DMS53 treated with DMSO at 0.1 percent for 48 hours (cell line): ENCODE data around the gene SEPTIN2.
A peak's percentile ranks its signal among the peaks of the same experiment; 100 is the strongest.
"Not testable (repeated sequence)": the region's sequence is repeated elsewhere in the genome, so short reads cannot be mapped to it uniquely, and the experiment has no call there.

ENCODE experiments used
- DNase-seq: peaks from one replicate; lab custom pipeline; 2025; ENCODE audit not compliant: unreplicated experiment; lab: John Stamatoyannopoulos, UW

SEPTIN2 gene

DNA sequence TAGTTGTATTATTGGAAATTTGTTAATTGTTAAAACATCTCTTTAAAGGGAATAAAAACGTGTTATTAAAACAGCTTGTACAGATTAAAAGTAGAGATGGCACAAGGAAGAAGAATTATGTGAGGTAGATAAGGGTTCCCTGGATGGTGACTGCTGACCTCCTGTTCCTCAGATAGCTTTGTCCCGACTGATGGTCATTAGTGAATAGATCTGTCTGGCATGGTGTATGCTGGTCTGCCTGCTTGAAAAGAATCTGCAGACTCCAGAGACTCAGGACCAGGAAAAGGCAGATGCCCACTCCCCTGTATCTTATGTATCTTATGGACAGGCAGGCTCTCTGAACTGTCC is 34.8 kb downstream of the SEPTIN2 start:
- DNase-seq, result no peak

DNA sequence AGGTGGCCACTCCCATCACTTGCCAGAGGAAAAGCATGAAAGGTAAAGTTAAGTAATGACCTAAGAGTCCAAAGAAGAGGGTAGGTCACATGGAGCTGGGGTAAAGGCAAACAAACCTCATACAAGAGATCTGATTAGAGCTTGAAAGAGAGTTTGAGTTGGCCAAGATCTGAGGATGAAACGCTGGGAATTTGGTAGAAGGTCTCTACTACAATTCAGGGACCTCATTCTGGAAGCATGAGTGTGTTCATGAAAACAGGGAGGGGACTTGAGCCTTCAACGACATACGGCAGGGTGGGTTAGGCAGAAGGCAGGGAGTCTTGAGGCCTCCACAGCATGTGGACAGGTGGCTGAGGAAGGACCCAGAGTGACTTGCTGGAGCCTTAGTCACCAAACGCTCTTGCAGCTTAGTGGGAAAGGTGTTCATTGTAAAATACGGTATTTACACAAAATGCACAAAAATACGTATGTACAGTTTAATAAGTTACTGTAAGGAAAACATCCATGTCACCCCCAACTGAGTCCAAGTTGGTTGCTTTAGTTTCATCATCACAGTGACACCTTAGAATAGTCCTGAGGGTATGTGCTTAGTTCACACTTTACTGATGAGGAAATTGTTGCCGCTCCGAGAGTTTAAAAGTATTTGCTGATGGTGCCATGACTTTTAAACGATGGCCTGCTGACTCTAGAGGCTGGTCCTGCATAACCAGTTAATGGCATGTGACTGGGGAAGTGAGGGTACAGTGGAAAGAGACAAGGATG is 35.3 kb downstream of the SEPTIN2 start:
- peak; percentile 72 for DNase-seq

DNA sequence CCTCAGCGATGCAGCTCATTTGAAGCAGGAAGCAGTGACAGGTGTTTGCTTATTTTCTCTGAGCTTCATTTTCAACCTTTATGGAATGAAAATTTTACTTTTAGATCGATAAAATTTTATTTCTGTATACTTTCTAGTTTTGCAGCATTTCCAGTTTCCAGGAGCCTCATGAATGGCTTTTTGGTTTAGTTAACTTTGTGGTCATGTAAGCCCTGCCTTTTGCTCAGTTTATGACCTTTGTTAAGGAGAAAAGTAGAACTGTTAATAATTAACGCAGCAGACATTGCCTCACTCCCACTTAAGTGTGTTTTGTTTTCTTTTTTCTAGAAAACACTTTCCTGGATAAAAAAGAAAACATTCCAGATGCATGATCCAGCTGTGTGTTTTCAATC is 35.9 kb downstream of the SEPTIN2 start:
- DNase-seq, result peak; percentile 73

DNA sequence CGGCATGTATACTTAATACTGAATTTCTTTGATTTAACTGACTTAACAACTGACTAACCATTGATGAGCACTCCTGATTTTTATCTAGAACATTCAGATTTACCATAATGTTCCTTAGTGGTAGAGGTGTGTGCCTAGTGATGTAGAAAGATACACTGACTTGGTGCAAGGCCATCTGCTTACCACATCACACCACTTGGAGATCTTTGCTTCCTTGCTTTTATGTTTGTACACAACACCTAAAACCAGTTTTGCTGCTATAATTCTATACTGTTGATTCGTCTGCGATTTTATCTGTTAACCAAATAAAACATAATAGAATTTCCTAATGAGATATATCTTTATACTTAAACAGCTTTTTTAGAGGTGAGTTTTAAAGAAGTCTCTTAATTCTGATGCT is 36.5 kb downstream of the SEPTIN2 start:
- DNase-seq, result peak; percentile 63

DNA sequence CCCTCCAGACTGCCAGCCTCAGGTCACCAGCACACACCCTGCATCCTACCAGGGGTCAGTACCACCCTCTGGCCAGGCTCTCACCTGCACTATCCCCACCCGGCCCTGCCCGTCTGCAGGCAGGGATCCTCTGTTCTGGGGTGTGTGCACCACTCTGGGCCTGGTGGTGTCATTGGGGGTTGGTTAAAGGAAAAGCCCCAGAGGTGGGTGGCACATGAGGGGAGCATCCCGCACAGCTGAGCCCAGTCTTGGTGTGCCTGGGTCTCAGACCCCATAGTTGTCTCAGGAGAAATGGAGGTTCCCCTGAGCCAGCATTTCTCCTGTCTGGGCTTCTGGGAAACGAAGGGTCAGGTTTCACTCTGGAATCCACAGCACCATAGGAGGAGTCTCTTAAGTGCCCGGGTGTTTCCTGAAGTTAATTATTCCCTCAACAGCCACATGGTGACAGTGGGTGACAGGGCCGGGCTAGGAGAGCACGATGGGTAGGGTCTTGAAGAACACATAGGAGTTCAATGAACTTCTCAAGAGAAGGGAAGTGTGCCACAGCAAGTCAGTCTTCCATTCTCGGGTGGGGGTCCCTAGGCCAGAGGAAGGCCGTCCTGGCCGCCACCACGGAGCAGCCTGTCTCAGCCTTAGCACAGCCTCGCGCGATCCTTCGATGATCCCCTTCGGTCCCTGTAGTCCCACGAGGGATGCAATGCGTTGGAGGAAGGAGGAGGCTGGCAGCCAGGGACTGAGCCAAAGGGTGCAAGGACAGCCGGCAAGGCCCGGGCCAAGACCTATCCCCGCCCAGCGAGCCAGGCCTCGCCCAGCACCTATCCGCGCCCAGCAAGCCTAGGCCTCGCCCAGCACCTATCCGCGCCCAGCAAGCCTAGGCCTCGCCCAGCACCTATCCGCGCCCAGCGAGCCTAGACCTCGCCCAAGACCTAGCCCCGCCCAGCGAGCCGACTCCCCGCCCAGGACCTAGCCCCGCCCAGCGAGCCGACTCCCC is 39.2 kb downstream of the SEPTIN2 start:
- DNase-seq, result peak; percentile 52

DNA sequence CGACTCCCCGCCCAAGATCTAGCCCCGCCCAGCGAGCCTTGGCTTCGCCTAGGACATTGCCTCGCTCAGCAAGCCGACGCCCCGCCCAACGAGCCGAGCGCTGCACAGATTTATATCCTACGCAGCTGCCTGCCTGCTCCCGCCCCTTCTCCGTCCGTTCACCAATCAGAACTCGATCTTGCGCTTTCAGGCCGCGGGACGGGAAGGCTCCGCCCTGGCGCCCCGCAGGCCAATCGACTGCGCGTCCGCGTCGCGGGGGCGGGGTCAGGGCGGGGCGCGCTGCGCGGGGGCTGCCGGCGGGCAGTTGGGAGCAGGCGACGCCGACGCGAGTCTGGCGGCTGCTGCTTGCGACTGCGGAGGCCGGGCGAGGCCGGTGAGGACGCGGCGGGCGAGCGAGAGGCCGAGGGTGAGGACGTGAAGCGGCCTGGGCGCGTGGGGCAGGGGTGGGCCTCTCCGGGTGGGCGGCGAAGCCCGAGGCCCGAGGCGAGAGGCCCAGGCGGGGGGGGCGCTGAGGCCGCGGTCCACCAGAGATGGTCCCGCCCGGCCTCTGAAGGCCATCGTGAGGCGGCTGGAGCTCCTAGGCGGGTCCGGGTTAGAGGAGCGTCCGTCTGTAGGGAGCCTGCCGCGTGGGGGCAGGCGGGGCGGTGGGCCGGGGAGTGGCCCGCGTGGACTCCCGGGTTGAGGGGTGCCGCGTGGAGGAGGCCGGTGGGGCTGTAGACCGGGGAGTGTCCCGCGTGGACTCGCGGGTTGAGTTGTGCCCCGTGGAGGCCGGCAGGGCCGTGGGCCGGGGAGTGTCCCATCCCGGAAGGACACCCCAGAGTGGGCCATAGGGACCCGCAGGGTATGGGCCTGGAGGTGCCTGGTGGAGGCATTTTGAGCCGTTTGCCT is 40.5 kb downstream of the SEPTIN2 start, which contains the start of gene FARP2:
Gene FARP2 (plus strand): TSS at position 303 of the 888 bp plus-strand sequence. CDS start 16,823 bp downstream, outside the sequence.
- DNase-seq, result peak; percentile 86

DNA sequence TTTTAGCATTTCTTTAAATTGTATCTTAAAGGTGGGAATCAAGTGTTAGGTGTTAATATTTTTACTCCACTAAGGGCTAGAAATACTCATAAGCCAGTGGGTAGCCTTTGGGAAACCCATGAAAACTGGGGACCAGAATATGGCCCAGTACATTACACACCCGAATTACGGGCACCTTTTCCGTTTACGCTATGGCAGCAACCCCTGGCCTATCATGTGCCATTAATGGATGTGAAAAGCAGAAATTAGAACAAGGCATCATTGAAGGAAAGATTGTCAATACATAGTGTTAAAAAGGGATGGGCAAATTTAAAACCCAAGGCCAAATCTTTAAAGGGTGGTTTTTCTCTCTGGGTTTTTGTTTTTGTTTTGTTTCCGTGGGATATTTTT is 41.1 kb downstream of the SEPTIN2 start:
- DNase-seq, result no peak

DNA sequence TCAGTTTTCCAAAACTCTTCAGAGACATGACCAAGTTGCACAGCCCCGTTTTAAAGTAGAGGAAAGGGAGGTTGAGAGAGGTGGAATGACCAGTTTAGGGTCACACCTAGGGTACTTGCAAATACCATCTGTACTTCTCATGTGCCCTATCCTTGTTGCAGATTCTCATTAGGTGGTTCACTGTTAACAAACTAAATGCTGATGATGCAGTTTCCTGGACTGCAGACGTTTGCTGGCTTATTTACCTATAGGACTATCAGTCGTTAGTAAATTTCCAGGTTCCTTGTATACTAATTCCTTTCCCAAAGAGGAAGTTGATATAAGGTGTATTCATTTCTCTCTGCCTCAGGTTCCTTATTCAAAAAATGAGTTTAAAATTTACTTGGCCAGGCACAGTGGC is 41.8 kb downstream of the SEPTIN2 start:
- DNase-seq, result no peak

DNA sequence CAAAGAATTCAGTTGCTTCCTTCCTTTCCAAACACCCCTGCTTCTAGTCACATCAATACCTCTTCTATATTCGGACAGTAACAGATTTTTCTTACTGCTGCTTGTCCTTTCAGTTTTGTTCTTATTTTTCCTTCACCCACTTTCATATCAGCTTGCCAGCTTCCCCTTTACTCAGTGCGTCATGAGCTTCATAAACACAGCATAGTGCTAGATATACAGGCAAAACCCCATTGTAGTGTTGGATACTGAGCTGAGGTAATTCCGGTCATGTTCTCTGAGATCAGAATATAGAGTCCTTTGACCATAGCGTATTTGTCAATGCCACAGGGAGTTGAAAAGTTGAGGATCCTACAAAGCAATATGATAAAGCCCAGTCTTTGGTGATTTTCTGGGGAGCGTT is 42.7 kb downstream of the SEPTIN2 start:
- DNase-seq, result no peak

DNA sequence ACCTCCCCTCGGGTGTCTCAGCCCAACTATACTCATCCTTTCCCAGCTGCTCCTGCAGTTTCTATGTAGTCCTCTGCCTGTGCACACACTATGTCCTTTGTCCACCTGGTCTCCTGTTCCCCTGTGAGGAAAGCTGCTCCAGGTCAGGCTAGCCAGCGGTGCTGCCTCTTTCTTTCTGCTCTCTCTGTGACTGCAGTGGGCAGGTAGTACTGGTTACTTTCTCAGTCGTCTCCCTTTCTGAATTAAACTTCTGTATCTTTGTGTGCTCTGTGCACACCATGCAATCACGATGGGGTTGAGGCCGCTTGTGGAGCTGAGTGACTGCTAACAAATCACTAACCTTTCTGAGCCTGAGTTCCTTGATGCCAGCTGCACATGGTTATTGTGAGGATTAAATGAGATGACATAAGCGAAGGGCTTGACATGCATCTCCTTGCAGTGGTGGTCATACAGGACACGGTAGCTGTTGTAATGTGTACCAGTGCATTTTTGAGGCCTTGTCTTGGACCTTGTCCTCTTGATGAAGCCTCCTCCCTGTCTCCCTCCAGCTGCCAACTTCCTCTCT is 43.8 kb downstream of the SEPTIN2 start:
- no peak for DNase-seq

DNA sequence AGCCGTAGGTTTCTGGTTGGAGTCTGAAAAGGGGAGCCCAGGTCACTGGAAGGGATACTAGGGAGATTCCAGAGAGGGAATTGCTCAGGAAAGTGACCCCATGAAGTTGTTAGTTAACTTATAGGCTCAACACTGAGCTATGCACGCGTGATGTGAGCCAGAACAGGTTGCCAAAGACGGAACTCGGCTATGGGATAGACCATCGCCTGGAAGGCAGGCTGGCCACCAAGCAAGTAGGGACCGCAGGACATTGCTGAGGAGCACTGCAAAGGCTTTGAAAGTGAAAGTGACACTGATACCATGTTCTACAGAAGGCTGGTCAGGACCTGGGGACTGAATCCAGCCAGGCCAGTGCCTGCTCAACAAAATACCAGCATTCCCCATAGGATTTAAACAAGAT is 47.7 kb downstream of the SEPTIN2 start:
- no peak for DNase-seq

DNA sequence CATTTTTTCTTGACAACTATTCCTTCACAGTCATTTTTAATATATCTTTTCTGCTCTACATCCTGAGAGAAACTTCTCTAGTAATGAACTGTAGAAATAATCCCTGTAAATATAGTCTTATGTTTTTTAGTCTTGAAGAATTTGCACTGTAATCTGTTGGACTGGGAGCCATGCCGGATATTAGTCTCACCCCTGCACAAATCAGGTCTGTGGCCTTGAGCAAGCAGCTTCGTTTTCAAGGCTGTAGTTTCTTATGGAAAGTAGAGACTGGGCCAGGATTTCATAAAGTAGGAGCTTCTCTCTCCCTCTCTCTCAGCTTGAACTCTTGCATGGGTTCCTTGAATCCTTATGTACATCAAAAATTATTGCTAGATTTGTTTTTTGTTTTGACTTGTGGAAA is 49.1 kb downstream of the SEPTIN2 start:
- DNase-seq, result no peak

DNA sequence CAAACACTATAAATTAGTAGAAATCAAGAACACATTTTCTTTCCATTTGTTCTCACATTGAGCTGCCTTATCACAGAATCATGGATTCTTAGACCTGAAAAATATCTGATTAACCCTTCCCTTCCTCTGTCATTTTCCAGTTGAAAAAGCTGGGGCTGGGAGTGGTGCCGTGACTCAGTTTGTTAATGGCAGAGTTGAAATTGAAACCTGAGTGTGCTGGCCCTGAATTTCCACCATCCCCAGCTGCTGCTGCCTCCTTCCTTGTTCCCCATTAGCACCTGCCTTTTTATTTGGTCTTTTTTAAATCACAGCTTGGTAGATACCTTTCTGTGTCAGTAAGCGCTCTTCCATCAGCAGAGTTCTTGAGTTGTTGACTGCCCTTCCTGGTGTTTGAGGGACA is 51.0 kb downstream of the SEPTIN2 start:
- no peak for DNase-seq

DNA sequence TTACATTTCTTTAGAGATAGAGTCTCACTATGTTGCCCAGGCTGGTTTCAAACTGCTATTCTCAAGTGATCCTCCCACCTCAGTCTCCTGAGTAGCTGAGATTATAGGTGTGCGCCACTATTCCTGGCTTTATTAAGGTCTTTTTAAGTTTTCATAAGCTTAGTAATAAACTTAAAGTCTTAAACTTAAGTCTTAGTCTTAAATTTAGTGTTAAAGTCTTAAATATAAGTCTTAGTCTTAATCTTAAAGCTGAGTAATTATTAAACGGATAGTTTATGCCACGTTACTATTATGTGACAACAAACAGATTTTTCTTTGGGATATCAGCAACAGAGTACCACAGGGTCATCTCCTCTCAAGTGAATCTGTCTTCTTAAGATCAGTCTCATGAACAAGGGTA is 52.9 kb downstream of the SEPTIN2 start:
- no peak for DNase-seq

DNA sequence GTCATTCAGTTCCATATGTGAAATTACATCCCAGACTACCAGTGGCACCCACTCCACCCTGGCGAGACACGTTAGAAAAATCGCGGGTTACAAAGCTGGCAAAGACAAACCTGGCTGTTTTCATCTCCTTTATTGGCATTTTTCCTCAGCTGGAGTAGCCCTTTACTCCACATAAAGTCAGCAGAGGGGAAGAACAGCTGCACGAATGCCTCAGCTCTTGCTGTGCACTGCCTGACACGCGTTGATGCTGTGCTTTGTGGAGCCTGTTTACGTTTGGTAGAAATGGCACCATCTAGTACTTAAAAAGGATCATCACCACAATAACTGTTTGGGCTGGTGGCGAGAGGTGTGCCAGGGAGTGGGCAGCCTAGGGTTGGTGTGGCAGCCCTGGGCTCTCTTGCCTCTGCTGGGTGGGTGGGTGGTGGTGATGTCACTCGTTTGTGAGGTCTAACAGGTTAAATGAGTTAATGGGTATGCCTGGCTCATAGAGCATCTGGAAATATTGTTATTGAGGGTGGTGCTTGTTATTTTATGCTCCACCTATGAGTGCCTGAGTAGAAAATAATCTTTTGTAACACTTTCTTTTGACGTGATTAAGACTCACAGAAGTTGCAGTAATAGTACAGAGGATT is 56.8 kb downstream of the SEPTIN2 start:
- no peak for DNase-seq

DNA sequence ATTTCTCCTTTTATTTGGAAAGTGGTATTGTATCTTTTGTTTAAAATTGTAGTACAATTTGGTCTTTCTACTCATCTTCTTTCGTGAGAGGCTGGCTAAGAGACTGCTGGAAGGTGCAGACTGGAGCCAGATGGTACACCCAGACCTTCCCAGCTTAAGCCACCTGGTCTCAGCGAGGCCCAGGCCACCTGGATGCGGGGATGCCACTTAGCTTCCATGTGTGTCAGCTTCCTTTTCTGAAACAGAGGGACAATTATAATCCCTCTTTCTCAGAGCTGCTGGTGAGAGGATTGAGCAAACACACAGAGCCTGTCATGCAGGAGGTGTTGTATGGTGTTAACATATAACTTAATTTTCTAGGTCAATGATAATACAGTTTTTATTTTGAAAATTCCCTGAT is 57.7 kb downstream of the SEPTIN2 start:
- peak; percentile 85 for DNase-seq

DNA sequence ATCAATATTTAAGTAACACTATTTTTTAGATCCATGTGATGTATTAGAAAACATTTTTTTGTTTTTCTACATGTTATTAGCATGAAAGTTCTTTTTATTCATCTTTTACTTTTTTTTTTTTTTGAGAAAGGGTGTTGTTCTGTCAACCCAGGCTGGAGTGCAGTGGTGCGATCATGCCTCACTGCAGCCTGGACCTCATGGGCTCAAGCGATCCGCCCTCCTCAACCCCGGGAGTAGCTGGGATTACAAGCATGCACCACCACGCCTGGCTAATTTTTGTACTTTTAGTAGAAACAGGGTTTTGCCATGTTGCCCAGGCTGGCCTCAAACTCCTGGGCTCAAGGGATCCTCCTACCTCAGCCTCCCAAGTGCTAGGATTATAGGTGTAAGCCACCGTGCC is 58.2 kb downstream of the SEPTIN2 start:
- not testable (repeated sequence) for DNase-seq

DNA sequence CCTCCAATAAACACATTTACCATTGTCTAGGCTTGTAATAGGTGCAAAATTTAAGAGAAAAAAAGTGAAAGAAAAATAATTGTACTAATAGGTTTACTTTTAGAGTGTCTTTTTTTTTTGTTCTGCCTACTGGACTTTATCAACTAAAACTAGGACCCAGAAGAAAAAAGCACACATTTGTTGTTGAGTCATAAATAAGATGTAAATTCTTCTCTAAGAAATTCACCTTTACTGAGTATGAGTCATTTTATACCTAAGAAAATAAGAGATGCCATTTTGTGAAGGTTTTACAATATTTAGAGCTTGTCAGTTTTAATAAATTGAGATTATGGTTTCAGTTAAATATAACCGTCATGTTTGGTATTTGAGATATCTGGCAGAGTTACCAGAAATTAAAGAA is 59.6 kb downstream of the SEPTIN2 start:
- DNase-seq, result no peak

DNA sequence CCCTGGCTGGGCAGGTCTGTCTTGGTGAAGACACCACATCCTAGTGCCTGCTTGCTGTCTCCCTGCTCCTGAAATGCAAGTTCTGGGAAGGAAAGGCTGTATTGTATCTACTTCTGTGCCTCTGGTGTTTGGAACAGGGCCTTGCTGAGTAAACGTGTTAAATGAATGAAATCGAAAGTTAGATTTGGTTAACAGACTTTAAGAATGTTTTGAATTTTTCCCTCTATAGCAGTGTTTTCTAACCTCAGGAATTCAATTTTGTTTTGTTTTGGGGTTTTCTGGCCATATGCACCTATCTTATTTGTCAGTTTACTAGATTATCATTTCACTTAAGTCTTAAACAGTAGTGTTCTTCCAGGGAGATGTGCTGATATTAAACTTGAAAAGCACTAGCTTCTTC is 61.1 kb downstream of the SEPTIN2 start:
- no peak for DNase-seq

DNA sequence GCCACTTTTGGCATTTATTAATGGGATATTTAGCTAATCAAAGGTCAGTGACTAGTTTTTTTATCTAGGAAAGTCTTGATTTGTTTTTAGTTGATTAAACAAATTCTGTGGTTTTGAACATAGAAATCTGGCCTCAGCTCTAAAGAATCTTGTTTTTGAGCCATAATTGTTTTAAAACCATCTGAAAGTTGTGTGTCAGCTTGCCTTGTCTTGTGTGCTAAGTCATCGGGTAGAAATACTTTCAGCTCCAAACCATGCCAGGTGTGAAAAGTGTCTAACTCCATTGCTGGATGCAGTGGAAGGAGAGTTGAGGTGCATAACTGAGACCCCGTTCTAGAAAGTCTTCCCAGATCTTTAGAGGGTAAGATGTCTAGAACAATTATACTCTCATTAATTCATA is 63.1 kb downstream of the SEPTIN2 start:
- no peak for DNase-seq
